IMR-90 (cell line): ENCODE results near the gene CLDN14. TPM values are rescaled to one million over a fixed set of nuclear protein-coding genes. Genes with fewer than 3 reads are reported as not detected.

ENCODE experiments used
- ATAC-seq: fragments of 200-7000 bp; cut with Tn5 transposase; 2 replicates; pipeline ENCODE4 v1.9.1; 2020; ENCODE audit warnings: low read depth, mild to moderate bottlenecking, moderate library complexity
- BruUV-seq: library from RNA; stranded (reverse); fragments of 400-500 nt; replicated peaks from 2 replicates; lab custom pipeline; 2021; lab: Mats Ljungman, UMichigan
- CTCF ChIA-PET: fragments of 300-600 bp; formaldehyde crosslinking; extraction: SDS; loops from one replicate; lab custom pipeline; 2021; ENCODE audit warnings: antibody characterized with exemption; lab: Yijun Ruan, JAX
- POLR2A ChIA-PET: fragments of 300-600 bp; sonication (Branson Sonifier 250); formaldehyde crosslinking; loops from one replicate; lab custom pipeline; 2022; ENCODE audit warnings: antibody characterized with exemption; ENCODE audit not compliant: unreplicated experiment; lab: Charles Lee
- DNase-seq: peaks from one replicate; pipeline ENCODE4 v3.0.0; 2013
- H2AFZ ChIP-seq: replicated peaks from 2 replicates; pipeline ENCODE3; 2013; ENCODE audit warnings: low read length, mild to moderate bottlenecking; ENCODE audit not compliant: poor library complexity
- H2AK5ac ChIP-seq: 2 replicates; pipeline ENCODE4 v1.6.1; 2013; ENCODE audit warnings: low read depth, low read length, inconsistent platforms
- H2AK9ac ChIP-seq: replicated peaks from 2 replicates; pipeline ENCODE3; 2013; ENCODE audit warnings: mild to moderate bottlenecking, low read depth, low read length, moderate library complexity; ENCODE audit not compliant: poor library complexity
- H2BK120ac ChIP-seq: 2 replicates; pipeline ENCODE4 v1.6.1; 2013; ENCODE audit warnings: low read depth, low read length, inconsistent platforms
- H2BK15ac ChIP-seq: 3 replicates; pipeline ENCODE4 v1.6.1; 2013; ENCODE audit warnings: low read depth, low read length, inconsistent platforms
- H2BK20ac ChIP-seq: 2 replicates; pipeline ENCODE4 v1.6.1; 2013; ENCODE audit warnings: low read depth, mild to moderate bottlenecking, inconsistent platforms, low read length, moderate library complexity
- H2BK5ac ChIP-seq: 2 replicates; pipeline ENCODE4 v1.6.1; 2013; ENCODE audit warnings: mild to moderate bottlenecking, low read depth, low read length, inconsistent platforms; ENCODE audit not compliant: poor library complexity, severe bottlenecking
- H3K14ac ChIP-seq: replicated peaks from 2 replicates; pipeline ENCODE4 v1.6.1; 2013; ENCODE audit warnings: low read depth, low read length, inconsistent platforms
- H3K18ac ChIP-seq: 2 replicates; pipeline ENCODE4 v1.6.1; 2013; ENCODE audit warnings: low read depth, low read length, control low read depth
- H3K23ac ChIP-seq: 2 replicates; pipeline ENCODE4 v1.6.1; 2013; ENCODE audit warnings: low read depth, low read length, inconsistent platforms
- H3K27ac ChIP-seq: 2 replicates; pipeline ENCODE4 v1.5.1; 2013; ENCODE audit warnings: mild to moderate bottlenecking, control low read depth, low read length; ENCODE audit not compliant: insufficient read depth
- H3K27me3 ChIP-seq: 2 replicates; pipeline ENCODE4 v1.6.1; 2013; ENCODE audit warnings: low read length; ENCODE audit not compliant: control insufficient read depth, insufficient read depth
- H3K36me3 ChIP-seq: 2 replicates; pipeline ENCODE4 v1.6.1; 2013; ENCODE audit warnings: low read length, mixed read lengths; ENCODE audit not compliant: control insufficient read depth, insufficient read depth
- H3K4ac ChIP-seq: 2 replicates; pipeline ENCODE4 v1.6.1; 2013; ENCODE audit warnings: low read depth, low read length, inconsistent platforms
- H3K4me1 ChIP-seq: 2 replicates; pipeline ENCODE4 v1.6.1; 2013; ENCODE audit warnings: low read length, mixed read lengths; ENCODE audit not compliant: control insufficient read depth, insufficient read depth
- H3K4me2 ChIP-seq: 2 replicates; pipeline ENCODE4 v1.6.1; 2013; ENCODE audit warnings: low read depth, mild to moderate bottlenecking, control low read depth, low read length, moderate library complexity
- H3K4me3 ChIP-seq: 2 replicates; pipeline ENCODE4 v1.5.1; 2013; ENCODE audit warnings: low read depth, mild to moderate bottlenecking, control low read depth, low read length, moderate library complexity; ENCODE audit not compliant: insufficient read depth
- H3K56ac ChIP-seq: 2 replicates; pipeline ENCODE4 v1.6.1; 2013; ENCODE audit warnings: low read length, inconsistent platforms; ENCODE audit not compliant: insufficient read depth; ENCODE audit errors: extremely low read depth
- H3K79me1 ChIP-seq, 2 experiments: 2 replicates each; pipeline ENCODE4 v1.6.1; 2013; ENCODE audit warnings: low read length in 2 of 2, inconsistent platforms in 1 of 2, low read depth in 1 of 2
- H3K9ac ChIP-seq: 2 replicates; pipeline ENCODE4 v1.6.1; 2013; ENCODE audit warnings: low read depth, low read length, control low read depth
- H3K9me1 ChIP-seq: 2 replicates; pipeline ENCODE4 v1.6.1; 2013; ENCODE audit warnings: low read length, inconsistent platforms; ENCODE audit not compliant: insufficient read depth
- H3K9me3 ChIP-seq: 2 replicates; pipeline ENCODE4 v1.6.1; 2013; ENCODE audit warnings: low read length; ENCODE audit not compliant: control insufficient read depth, insufficient read depth
- H4K20me1 ChIP-seq: 2 replicates; pipeline ENCODE4 v1.6.1; 2013; ENCODE audit warnings: low read length, inconsistent platforms; ENCODE audit not compliant: insufficient read depth
- H4K5ac ChIP-seq: 2 replicates; pipeline ENCODE4 v1.6.1; 2013; ENCODE audit warnings: mild to moderate bottlenecking, low read depth, low read length, control low read depth
- H4K8ac ChIP-seq, 2 experiments: 2 replicates each; pipeline ENCODE4 v1.6.1; 2013; ENCODE audit warnings: low read depth in 2 of 2, low read length in 2 of 2, control low read depth in 1 of 2, inconsistent platforms in 1 of 2
- H4K91ac ChIP-seq: 2 replicates; pipeline ENCODE4 v1.6.1; 2013; ENCODE audit warnings: low read depth, low read length, inconsistent platforms; ENCODE audit not compliant: insufficient read depth
- CHD1 ChIP-seq: IDR thresholded peaks from 2 replicates; pipeline ENCODE4 v1.6.1; 2012; ENCODE audit warnings: low read depth, low read length, improper control_type of control experiment
- CTCF ChIP-seq: conservative IDR thresholded peaks from 2 replicates; pipeline ENCODE4 v1.5.1; 2012; ENCODE audit warnings: mild to moderate bottlenecking, low read depth, low read length, improper control_type of control experiment
- ELK1 ChIP-seq: fragments of 150-350 bp; IDR thresholded peaks from 2 replicates; pipeline ENCODE4 v1.6.1; 2016; ENCODE audit warnings: low read depth, mild to moderate bottlenecking, low read length, moderate library complexity, borderline replicate concordance
- FOS ChIP-seq: fragments of 150-350 bp; IDR thresholded peaks from 2 replicates; pipeline ENCODE4 v1.6.1; 2016; ENCODE audit warnings: low read depth, low read length
- MAFK ChIP-seq: IDR thresholded peaks from 2 replicates; pipeline ENCODE4 v1.6.1; 2012; ENCODE audit warnings: low read depth, low read length, improper control_type of control experiment
- MXI1 ChIP-seq: IDR thresholded peaks from 2 replicates; pipeline ENCODE4 v1.6.1; 2012; ENCODE audit warnings: low read depth, mild to moderate bottlenecking, low read length, moderate library complexity, borderline replicate concordance
- RCOR1 ChIP-seq: IDR thresholded peaks from 2 replicates; pipeline ENCODE4 v1.6.1; 2012; ENCODE audit warnings: mild to moderate bottlenecking, low read length, improper control_type of control experiment; ENCODE audit not compliant: insufficient replicate concordance
- RFX5 ChIP-seq: IDR thresholded peaks from 2 replicates; pipeline ENCODE4 v1.8.0; 2012; ENCODE audit warnings: low read depth, mild to moderate bottlenecking, low read length, moderate library complexity
- SMC3 ChIP-seq: fragments of 150-350 bp; IDR thresholded peaks from 2 replicates; pipeline ENCODE4 v1.6.1; 2016; ENCODE audit warnings: low read depth, mild to moderate bottlenecking, antibody characterized with exemption, low read length, moderate library complexity
- USF2 ChIP-seq: fragments of 150-350 bp; IDR thresholded peaks from 2 replicates; pipeline ENCODE4 v1.6.1; 2017; ENCODE audit warnings: mild to moderate bottlenecking, antibody characterized with exemption, low read length, low read depth
- WGBS, 2 experiments: methylation state at CpG; one replicate each; pipeline versions ENCODE4 v1.1.5 to v1.1.7; 2013; ENCODE audit warnings: missing lambda C conversion rate in 2 of 2; ENCODE audit not compliant: insufficient read length in 1 of 2; ENCODE audit errors: extremely low coverage in 2 of 2; 5-methylcytosine and 5-hydroxymethylcytosine counted together
- dilution Hi-C: fragments of 300-500 bp; cut with HindIII; formaldehyde crosslinking; loops from one replicate; pipeline ENCODE4 v1.14.3; 2018; ENCODE audit warnings: low sequenced_read_pairs; ENCODE audit not compliant: unreplicated experiment
- in situ Hi-C: fragments of 300-500 bp; cut with MboI; formaldehyde crosslinking; loops from 3 replicates; pipeline ENCODE4 v1.14.3; 2019; ENCODE audit warnings: low sequenced_read_pairs, inconsistent platforms, mixed read lengths
- intact Hi-C: fragments of 100-400 bp; cut with micrococcal nuclease; formaldehyde crosslinking; loops from 2 replicates; pipeline ENCODE4 v1.10.0; 2022
- polyA plus RNA-seq, 3 experiments: library from polyadenylated mRNA; depleted of rRNA; stranded (reverse); fragments of >200 nt; gene quantifications; 2 replicates each; pipeline ENCODE4 v1.2.3, GENCODE V29; 2012; ENCODE audit warnings: low replicate concordance in 1 of 3
- total RNA-seq: library from RNA; depleted of rRNA; stranded (reverse); fragments of >200 nt; gene quantifications from 2 replicates; pipeline ENCODE4 v1.2.3, GENCODE V29; 2012

Gene CLDN14
- total and polyA plus RNA-seq, 2 of the 4 experiments (the other 2 are of a cell fraction), result not detected

DNA sequence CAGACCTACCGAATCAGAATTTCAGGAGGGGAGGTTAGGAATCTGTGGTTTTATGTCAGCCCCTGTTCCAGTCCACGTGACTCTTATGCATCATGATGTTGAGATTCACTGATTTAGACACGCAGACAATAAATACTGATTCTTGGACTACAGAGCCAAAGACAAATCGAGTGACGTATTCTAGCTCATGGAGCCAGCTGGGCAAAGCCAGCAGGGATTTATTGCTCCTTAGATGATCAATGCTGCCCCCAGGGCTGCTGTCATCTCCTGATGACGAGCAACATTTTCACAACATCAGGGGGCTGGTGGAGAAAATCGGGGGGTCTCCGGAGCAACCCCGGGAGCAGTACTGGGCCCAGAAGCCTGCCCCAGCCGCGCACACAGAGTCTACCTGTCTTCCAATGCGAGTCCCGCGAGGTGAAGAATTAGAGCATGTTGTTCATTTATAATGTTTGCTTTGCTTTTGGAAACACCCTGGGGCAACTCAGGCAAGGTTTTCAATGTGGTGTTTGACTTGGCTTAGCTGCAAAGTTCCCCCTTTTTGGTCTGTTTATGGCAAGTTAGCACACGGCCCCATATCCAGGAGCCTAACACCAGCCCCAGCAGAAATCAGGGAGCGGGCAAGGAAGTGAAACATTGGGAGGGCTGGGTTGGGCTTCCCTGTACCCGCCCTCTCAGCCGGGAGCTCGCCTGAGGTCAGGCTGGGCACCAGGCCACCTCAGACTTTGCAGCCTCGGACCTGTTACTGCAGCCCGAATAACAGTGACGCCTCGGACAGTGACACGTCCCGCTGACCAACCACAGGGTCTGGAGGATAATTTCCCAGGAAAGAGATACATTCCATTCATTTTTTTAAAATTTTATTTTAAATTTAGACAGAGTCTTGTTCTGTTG is 19.9 kb upstream of the CLDN14 start (continued):
- no peak for TF ChIP-seq USF2

- Histone ChIP-seq H3K9ac (no peak overlapping the region), H3K79me1 (no peaks in the 10 kb centered on the region), H3K4me2 (no peak overlapping the region), H2BK20ac (no peak overlapping the region), H3K4me1 (no peaks in the 10 kb centered on the region), H2AFZ (peak overlapping the region; percentile 47), H3K14ac (no peak overlapping the region), H2BK5ac (no peak overlapping the region), H3K18ac (no peak overlapping the region), H2AK5ac (no peak overlapping the region), H2BK15ac (no peak overlapping the region), H3K27ac (no peak overlapping the region), H2BK120ac (no peak overlapping the region), H3K56ac (no peak overlapping the region), H4K91ac (no peak overlapping the region), H4K20me1 (no peaks in the 10 kb centered on the region), H3K36me3 (no peaks in the 10 kb centered on the region), H3K9me1 (no peaks in the 10 kb centered on the region), H3K4ac (no peak overlapping the region), H2AK9ac (no peak overlapping the region), H4K5ac (no peak overlapping the region), H3K23ac (no peak overlapping the region), H3K4me3 (no peak overlapping the region), H3K27me3 (peaks cover 6% of the 10 kb centered on the region), H4K8ac (no peak overlapping the region), H3K9me3 (no peaks in the 10 kb centered on the region)
- intact Hi-C loops (no loop called here), dilution Hi-C loops (no loop called here), in situ Hi-C loops (no loop called here)
- BruUV-seq, result no TSS peak
- 90% methylated on average over 5 of the region's 8 CpGs; no CpG with 5 or more reads in 1 of the 2 experiments for WGBS, 2 experiments
- ChIA-PET POLR2A (no interaction called here), CTCF (no interaction called here)
- ATAC-seq, result no peak
- DNase-seq, result no peak
- TF ChIP-seq ELK1 (no peak), CHD1 (no peak), MXI1 (no peak), CTCF (no peak), RCOR1 (no peak), RFX5 (no peak), SMC3 (no peak), FOS (no peak), MAFK (no peak), USF2 (no peak)
Measured at GRCh38 chr21:36494557-36494956, 14.6 kb upstream of the CLDN14 start.
